HG03378 (cell line): Measurements from ENCODE around the gene SLF2.

Source experiments
- ATAC-seq: cut with Tn5 transposase; IDR thresholded peaks from one replicate; pipeline ENCODE4 v1.9.1; 2021; ENCODE audit warnings: mild to moderate bottlenecking, moderate library complexity; ENCODE audit not compliant: unreplicated experiment

The SLF2 gene

GRCh38 chr10:100979791-100980272, 67.1 kb downstream of the SLF2 start:
- ATAC-seq, result no peak

- no peak for ATAC-seq
Observed at GRCh38 chr10:100980311-100980710, 67.5 kb downstream of the SLF2 start.

- no peak for ATAC-seq
Observed at GRCh38 chr10:100980711-100981110, 67.9 kb downstream of the SLF2 start.

- ATAC-seq, result no peak
Observed at GRCh38 chr10:100981178-100981772, 68.5 kb downstream of the SLF2 start.

GRCh38 chr10:100982916-100983830, 70.4 kb downstream of the SLF2 start:
- no peak for ATAC-seq

GRCh38 chr10:100983868-100984671, 71.3 kb downstream of the SLF2 start:
- no peak for ATAC-seq

GRCh38 chr10:100984672-100985177, 72.0 kb downstream of the SLF2 start:
- ATAC-seq, result no peak

GRCh38 chr10:100985336-100985735, 72.6 kb downstream of the SLF2 start:
- ATAC-seq, result no peak

GRCh38 chr10:100986623-100986951, 73.8 kb downstream of the SLF2 start:
- no peak for ATAC-seq

GRCh38 chr10:100986952-100987684, 74.4 kb downstream of the SLF2 start, which contains the start of the genes MRPL43 and TWNK:
Gene MRPL43 (minus strand): TSS chr10:100987497. CDS start chr10:100987443, 54 bp downstream.
Gene TWNK (plus strand): TSS chr10:100987543. CDS start chr10:100988211, 668 bp downstream.
- peak; percentile 70 for ATAC-seq

GRCh38 chr10:100987685-100988049, 74.9 kb downstream of the SLF2 start:
- ATAC-seq, result no peak

- ATAC-seq, result no peak
Observed at GRCh38 chr10:100988166-100988565, 75.4 kb downstream of the SLF2 start.

GRCh38 chr10:100989088-100989487, 76.3 kb downstream of the SLF2 start:
- no peak for ATAC-seq

GRCh38 chr10:100993986-100994708, 81.4 kb downstream of the SLF2 start:
- no peak for ATAC-seq

- no peak for ATAC-seq
Observed at GRCh38 chr10:100995181-100995580, 82.4 kb downstream of the SLF2 start.

GRCh38 chr10:100996678-100997359, 84.1 kb downstream of the SLF2 start:
- ATAC-seq, result no peak

- ATAC-seq, result no peak
Observed at GRCh38 chr10:100997360-100998182, 84.8 kb downstream of the SLF2 start.
